A549 (cell line): ENCODE results near the gene CCDC7. TPM values are rescaled to one million over a fixed set of nuclear protein-coding genes. Genes with fewer than 3 reads are reported as not detected.
"Not testable (repeated sequence)": the region's sequence is repeated elsewhere in the genome, so short reads cannot be mapped to it uniquely, and the experiment has no call there.

Experiments
- ATAC-seq, 2 experiments: fragments of 200-7000 bp in 1 of 2; fragments of >200 bp in 1 of 2; cut with Nextera tagmentation in 1 of 2; cut with Tn5 transposase in 1 of 2; 3 replicates each; pipeline versions ENCODE4 v1.8.0 to v1.9.1; 2018 to 2020; ENCODE audit warnings: mild to moderate bottlenecking in 1 of 2, moderate library complexity in 1 of 2
- CTCF ChIA-PET: fragments of 300-600 bp; sonication (Branson Sonifier 250); formaldehyde crosslinking; extraction: SDS; loops from one replicate; lab custom pipeline; 2021; ENCODE audit warnings: antibody characterized with exemption, inconsistent platforms; lab: Yijun Ruan, JAX
- POLR2A ChIA-PET: fragments of 350-600 bp; formaldehyde crosslinking; extraction: SDS; loops from one replicate; lab custom pipeline; 2021; ENCODE audit warnings: antibody characterized with exemption, inconsistent platforms; lab: Yijun Ruan, JAX
- DNase-seq, 2 experiments: peaks; one replicate each; pipeline versions ENCODE4 v3.0.0 to v3.0.0-alpha.2; 2011 to 2016; ENCODE audit warnings: low read depth in 1 of 2, low spot score in 1 of 2
- FAIRE-seq: peaks from 2 replicates; lab custom pipeline; 2011; peaks lifted over from hg19 to GRCh38; lab: Jason Lieb, UNC
- H3K27ac ChIP-seq, 2 experiments: fragments of >200 bp; sonication (Bioruptor Twin); formaldehyde crosslinking; 3 replicates each; pipeline ENCODE4 v1.5.1; 2016 to 2017
- H3K4me1 ChIP-seq: fragments of >200 bp; sonication (Bioruptor Twin); formaldehyde crosslinking; 3 replicates; pipeline ENCODE4 v1.6.1; 2016
- H3K4me2 ChIP-seq: fragments of >200 bp; sonication (Bioruptor Twin); formaldehyde crosslinking; 3 replicates; pipeline ENCODE4 v1.6.1; 2016
- H3K4me3 ChIP-seq: fragments of >200 bp; sonication (Bioruptor Twin); formaldehyde crosslinking; 3 replicates; pipeline ENCODE4 v1.5.1; 2016
- H3K9me3 ChIP-seq: fragments of >200 bp; sonication (Bioruptor Twin); formaldehyde crosslinking; 3 replicates; pipeline ENCODE4 v1.6.1; 2016
- ATOH8 ChIP-seq: fragments of 250-450 bp; sonication (Bioruptor Pico); IDR thresholded peaks from 2 replicates; pipeline ENCODE4 v1.5.0; 2020; ENCODE audit warnings: low read depth, mild to moderate bottlenecking, moderate library complexity
- CBX8 ChIP-seq: fragments of 200-600 bp; sonication (generic); IDR thresholded peaks from 2 replicates; pipeline ENCODE4 v1.6.1; 2016
- CEBPB ChIP-seq, 2 experiments: fragments of >200 bp in 1 of 2; sonication (Bioruptor Twin) in 1 of 2; formaldehyde crosslinking in 1 of 2; IDR thresholded peaks; 2 replicates each; pipeline ENCODE4 v1.6.1; 2012 to 2016
- CHD2 ChIP-seq: fragments of 150-350 bp; IDR thresholded peaks from 2 replicates; pipeline ENCODE4 v1.6.1; 2014; ENCODE audit warnings: low read length; ENCODE audit not compliant: partially characterized antibody
- FOSL2 ChIP-seq, 2 experiments: fragments of 450-650 bp in 1 of 2; fragments of >200 bp in 1 of 2; sonication (Bioruptor Twin) in 1 of 2; formaldehyde crosslinking; IDR thresholded peaks; 2 replicates each; pipeline versions ENCODE4 v1.5.0 to v1.6.1; 2016 to 2020; ENCODE audit warnings: mild to moderate bottlenecking in 1 of 2, moderate library complexity in 1 of 2
- GATA3 ChIP-seq: IDR thresholded peaks from 2 replicates; pipeline ENCODE4 v1.6.1; 2012; ENCODE audit warnings: borderline replicate concordance
- JUNB ChIP-seq: fragments of >200 bp; sonication (Bioruptor Twin); formaldehyde crosslinking; IDR thresholded peaks from 2 replicates; pipeline ENCODE4 v1.6.1; 2016
- KDM1A ChIP-seq: fragments of 200-600 bp; sonication (generic); IDR thresholded peaks from 2 replicates; pipeline ENCODE4 v1.6.1; 2016; ENCODE audit warnings: low read depth, mild to moderate bottlenecking
- MAX ChIP-seq: IDR thresholded peaks from 2 replicates; pipeline ENCODE4 v1.6.1; 2012
- MAZ ChIP-seq: fragments of 150-350 bp; IDR thresholded peaks from 2 replicates; pipeline ENCODE4 v1.6.1; 2014; ENCODE audit warnings: antibody characterized with exemption, low read depth, low read length, borderline replicate concordance
- POLR2AphosphoS2 ChIP-seq: conservative IDR thresholded peaks from 2 replicates; pipeline ENCODE4 v1.6.1; 2012; ENCODE audit warnings: low read length, improper control_type of control experiment, inconsistent platforms
- RAD21 ChIP-seq, 2 experiments: fragments of >200 bp in 1 of 2; sonication (Bioruptor Twin) in 1 of 2; formaldehyde crosslinking in 1 of 2; IDR thresholded peaks in 1 of 2; conservative IDR thresholded peaks in 1 of 2; 2 replicates in 1 of 2; 3 replicates in 1 of 2; pipeline ENCODE4 v1.6.1; 2012 to 2018; ENCODE audit warnings: inconsistent platforms in 1 of 2
- RARB ChIP-seq: fragments of 250-450 bp; sonication (Bioruptor Pico); IDR thresholded peaks from 2 replicates; pipeline ENCODE4 v1.8.0; 2021; ENCODE audit warnings: mild to moderate bottlenecking, moderate library complexity
- SMC3 ChIP-seq: fragments of >200 bp; sonication (Bioruptor Twin); formaldehyde crosslinking; IDR thresholded peaks from 3 replicates; pipeline ENCODE4 v1.6.1; 2018; ENCODE audit warnings: inconsistent platforms
- SREBF2 ChIP-seq: fragments of 450-650 bp; IDR thresholded peaks from 2 replicates; pipeline ENCODE4 v1.6.1; 2014; ENCODE audit warnings: mild to moderate bottlenecking, moderate library complexity
- TFCP2L1 ChIP-seq: fragments of 250-450 bp; sonication (Bioruptor Pico); IDR thresholded peaks from 2 replicates; pipeline ENCODE4 v1.5.0; 2021; ENCODE audit warnings: mild to moderate bottlenecking
- WGBS: methylation state at CpG from one replicate; pipeline ENCODE4 v1.1.6; 2017; ENCODE audit errors: missing lambda C conversion rate; 5-methylcytosine and 5-hydroxymethylcytosine counted together
- polyA plus RNA-seq, 4 experiments: library from polyadenylated mRNA; depleted of rRNA in 3 of 4; stranded (reverse); fragments of >200 nt; fragmentation: RNase III in 1 of 4; extraction: RNeasy Plus Mini Kit Qiagen cat#74134 plus additional on column Dnase treatment in 1 of 4; gene quantifications; 2 replicates in 3 of 4; 3 replicates in 1 of 4; pipeline ENCODE4 v1.2.3, GENCODE V29; 2011 to 2017
- TF ChIP-seq, protein P1 (sequence below): fragments of 450-650 bp; IDR thresholded peaks from 2 replicates; pipeline ENCODE4 v1.6.1; 2014; ENCODE audit warnings: antibody characterized with exemption
- TF ChIP-seq, protein P2 (sequence below): fragments of >200 bp; sonication (Bioruptor Twin); formaldehyde crosslinking; IDR thresholded peaks from 3 replicates; pipeline ENCODE4 v1.5.1; 2016

The CCDC7 gene
- polyA plus RNA-seq, 2 of the 4 experiments (the other 2 are of a cell fraction): 1.2 to 2.9 TPM

DNA sequence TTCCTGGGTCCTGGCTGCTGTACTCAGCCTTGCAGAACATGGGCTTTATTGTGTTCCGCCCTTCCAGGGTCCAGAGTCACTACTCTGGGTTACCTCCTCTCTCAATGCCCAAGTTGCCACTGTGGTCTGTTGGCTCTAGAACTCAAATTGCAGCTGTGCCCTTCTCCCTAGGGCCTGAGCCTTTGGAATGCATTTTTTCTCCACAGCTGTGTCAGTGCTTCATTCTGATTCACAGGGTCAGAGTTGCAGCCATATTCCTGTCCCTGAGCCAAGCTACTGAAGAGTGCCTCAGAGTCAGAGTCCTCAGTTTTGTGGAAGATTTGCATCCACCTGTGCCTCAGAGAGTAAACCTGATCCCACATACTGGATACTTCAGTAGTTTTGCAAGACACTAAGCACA lies 344.5 kb downstream of the CCDC7 start:
- ATAC-seq: no peak
- DNase-seq: no peak
- FAIRE-seq: no peak
- POLR2A ChIA-PET: no interaction called here
- no peaks in the 10 kb centered on the region; the same call in 1 of the 3 replicates for H3K9me3 ChIP-seq
- H3K4me1 ChIP-seq: no peaks in the 10 kb centered on the region; the same call in 2 of the 3 replicates
- TF ChIP-seq, protein P1, sequence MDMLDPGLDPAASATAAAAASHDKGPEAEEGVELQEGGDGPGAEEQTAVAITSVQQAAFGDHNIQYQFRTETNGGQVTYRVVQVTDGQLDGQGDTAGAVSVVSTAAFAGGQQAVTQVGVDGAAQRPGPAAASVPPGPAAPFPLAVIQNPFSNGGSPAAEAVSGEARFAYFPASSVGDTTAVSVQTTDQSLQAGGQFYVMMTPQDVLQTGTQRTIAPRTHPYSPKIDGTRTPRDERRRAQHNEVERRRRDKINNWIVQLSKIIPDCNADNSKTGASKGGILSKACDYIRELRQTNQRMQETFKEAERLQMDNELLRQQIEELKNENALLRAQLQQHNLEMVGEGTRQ: no peak
- TF ChIP-seq KDM1A (no peak), CBX8 (no peak), FOSL2 (IDR thresholded peaks at IDR 0.05) (no peak), FOSL2 (CRISPR knock-in tag; IDR thresholded peaks at IDR 0.05) (no peak), POLR2AphosphoS2 (no peak), SREBF2 (no peak), RARB (CRISPR knock-in tag) (no peak), CHD2 (no peak), GATA3 (no peak), JUNB (no peak), TFCP2L1 (CRISPR knock-in tag) (no peak), ATOH8 (CRISPR knock-in tag) (no peak), SMC3 (no peak)
- H3K27ac ChIP-seq: no peak overlapping the region
- no peak overlapping the region for H3K4me3 ChIP-seq
- H3K4me2 ChIP-seq: no peak overlapping the region
- 91% methylated on average over 1 of the region's 1 CpG for WGBS
- CTCF ChIA-PET: interaction anchor here (0.9 kb wide), 1 partner anchor 11 kb away, joined by 3 read pairs; no protein-coding TSS in a partner anchor

- peak; percentile 13 for FAIRE-seq
These were observed 347.1 kb downstream of the CCDC7 start for GRCh38 chr10:32793033-32793432.

GRCh38 chr10:32795598-32796183 lies 349.8 kb downstream of the CCDC7 start:
- peak; percentile 24 to 45 for DNase-seq
- peak; percentile 71 to 78 for ATAC-seq
- CTCF ChIA-PET: interaction anchor here (0.6 to 1.3 kb wide), 13 partner anchors 9 to 423 kb away, joined by 3 to 11 read pairs (median 3); no protein-coding TSS in a partner anchor
- H3K4me3 ChIP-seq: no peak overlapping the region
- H3K9me3 ChIP-seq: no peaks in the 10 kb centered on the region
- TF ChIP-seq, protein P2, sequence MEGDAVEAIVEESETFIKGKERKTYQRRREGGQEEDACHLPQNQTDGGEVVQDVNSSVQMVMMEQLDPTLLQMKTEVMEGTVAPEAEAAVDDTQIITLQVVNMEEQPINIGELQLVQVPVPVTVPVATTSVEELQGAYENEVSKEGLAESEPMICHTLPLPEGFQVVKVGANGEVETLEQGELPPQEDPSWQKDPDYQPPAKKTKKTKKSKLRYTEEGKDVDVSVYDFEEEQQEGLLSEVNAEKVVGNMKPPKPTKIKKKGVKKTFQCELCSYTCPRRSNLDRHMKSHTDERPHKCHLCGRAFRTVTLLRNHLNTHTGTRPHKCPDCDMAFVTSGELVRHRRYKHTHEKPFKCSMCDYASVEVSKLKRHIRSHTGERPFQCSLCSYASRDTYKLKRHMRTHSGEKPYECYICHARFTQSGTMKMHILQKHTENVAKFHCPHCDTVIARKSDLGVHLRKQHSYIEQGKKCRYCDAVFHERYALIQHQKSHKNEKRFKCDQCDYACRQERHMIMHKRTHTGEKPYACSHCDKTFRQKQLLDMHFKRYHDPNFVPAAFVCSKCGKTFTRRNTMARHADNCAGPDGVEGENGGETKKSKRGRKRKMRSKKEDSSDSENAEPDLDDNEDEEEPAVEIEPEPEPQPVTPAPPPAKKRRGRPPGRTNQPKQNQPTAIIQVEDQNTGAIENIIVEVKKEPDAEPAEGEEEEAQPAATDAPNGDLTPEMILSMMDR: peak; percentile 93
- TF ChIP-seq SMC3 (peak; percentile 94), RAD21 (conservative IDR thresholded peaks at IDR 0.05 in 1 of 2, IDR thresholded peaks at IDR 0.05 in 1 of 2) (peak; percentile 97 to 99), MAZ (no peak)
- peaks cover 8% of the 10 kb centered on the region for H3K4me1 ChIP-seq
- FAIRE-seq: peak; percentile 18
- H3K4me2 ChIP-seq: no peak overlapping the region; the same call in 2 of the 3 replicates
- POLR2A ChIA-PET: interaction anchor here (0.6 kb wide), 1 partner anchor 92 kb away, joined by 3 read pairs; no protein-coding TSS in a partner anchor
- 34% methylated on average over 2 of the region's 2 CpGs for WGBS
- H3K27ac ChIP-seq: peak overlapping the region; percentile 55 to 83

More at GRCh38 chr10:32793033-32793432, 347.1 kb downstream of the CCDC7 start:
- Histone ChIP-seq H3K4me1 (peaks cover 8% of the 10 kb centered on the region), H3K4me2 (no peak overlapping the region), H3K9me3 (no peaks in the 10 kb centered on the region; the same call in 2 of the 3 replicates), H3K4me3 (no peak overlapping the region), H3K27ac (no peak overlapping the region)
- POLR2A ChIA-PET: no interaction called here
- no peak for TF ChIP-seq MAX
- peak; percentile 50 to 73; a peak in 2 of 4 replicates for TF ChIP-seq CEBPB (IDR thresholded peaks at IDR 0.05)
- ATAC-seq (no peak), DNase-seq (no peak)
- CTCF ChIA-PET: no interaction called here

DNA sequence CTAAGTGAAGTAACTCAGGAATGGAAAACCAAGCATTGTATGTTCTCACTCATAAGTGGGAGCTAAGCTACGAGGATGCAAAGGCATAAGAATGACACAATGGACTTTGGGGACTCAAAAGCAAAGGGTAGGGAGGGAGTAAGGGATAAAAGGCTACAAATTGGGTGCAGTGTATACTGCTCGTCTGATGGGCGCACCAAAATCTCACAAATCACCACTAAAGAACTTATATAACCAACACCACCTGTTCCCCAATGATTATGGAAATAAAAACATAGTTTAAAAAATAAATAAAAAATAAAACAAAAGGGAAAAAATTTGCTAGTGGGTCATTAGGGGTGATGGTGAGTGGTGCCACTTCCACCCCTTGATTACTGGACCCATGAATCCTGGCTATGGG lies 351.5 kb downstream of the CCDC7 start:
- H3K4me2 ChIP-seq, ATAC-seq, POLR2A ChIA-PET, H3K4me3 ChIP-seq, DNase-seq, FAIRE-seq, H3K9me3 ChIP-seq, H3K4me1 ChIP-seq: not testable (repeated sequence)
- WGBS: 73% methylated on average over 3 of the region's 3 CpGs
- H3K27ac ChIP-seq: 0 out of 6 replicates have a peak overlapping the region, but pooled peaks of 1 of the 2 experiments have one; percentile 14
- CTCF ChIA-PET: interaction anchor here (4.7 kb wide), 1 partner anchor 212 kb away, joined by 23 read pairs; no protein-coding TSS in a partner anchor
